GM19025 (cell line): ENCODE results near the gene OR5K2.

ENCODE experiments used
- ATAC-seq: cut with Tn5 transposase; IDR thresholded peaks from one replicate; pipeline ENCODE4 v1.9.1; 2021; ENCODE audit warnings: mild to moderate bottlenecking, low read depth, moderate library complexity; ENCODE audit not compliant: unreplicated experiment

Gene OR5K2

DNA sequence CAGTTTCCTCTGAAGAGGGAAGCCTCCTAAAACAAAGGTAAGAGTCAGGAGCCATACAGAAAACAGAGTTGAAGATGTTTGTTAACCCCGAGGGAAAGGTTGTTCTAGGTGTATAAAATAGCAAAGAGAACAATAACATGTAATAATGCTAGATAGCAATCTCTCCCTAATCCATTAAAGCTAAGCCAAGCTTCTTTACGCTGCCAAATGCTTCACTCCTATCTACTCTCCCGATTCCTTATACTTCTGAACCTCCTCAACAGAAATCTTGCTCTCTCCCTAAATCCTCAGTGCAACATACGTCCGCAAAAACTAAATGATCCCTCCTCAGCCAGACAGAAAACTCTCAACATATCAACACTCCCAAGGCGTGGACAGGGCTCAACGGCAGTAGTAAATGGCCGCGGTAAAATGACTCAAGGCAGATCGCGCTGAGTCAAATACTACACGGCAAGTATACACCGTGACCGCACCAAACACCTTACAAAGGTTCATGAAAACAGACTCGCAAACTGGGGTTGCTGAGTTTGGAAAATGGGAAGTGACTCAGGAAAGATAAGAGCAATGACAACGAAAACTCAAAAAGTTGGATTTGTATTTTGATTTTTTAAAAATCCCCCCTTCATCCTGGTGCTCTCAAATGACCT, 24.5 kb downstream of the OR5K2 start:
- ATAC-seq: peak; percentile 31

DNA sequence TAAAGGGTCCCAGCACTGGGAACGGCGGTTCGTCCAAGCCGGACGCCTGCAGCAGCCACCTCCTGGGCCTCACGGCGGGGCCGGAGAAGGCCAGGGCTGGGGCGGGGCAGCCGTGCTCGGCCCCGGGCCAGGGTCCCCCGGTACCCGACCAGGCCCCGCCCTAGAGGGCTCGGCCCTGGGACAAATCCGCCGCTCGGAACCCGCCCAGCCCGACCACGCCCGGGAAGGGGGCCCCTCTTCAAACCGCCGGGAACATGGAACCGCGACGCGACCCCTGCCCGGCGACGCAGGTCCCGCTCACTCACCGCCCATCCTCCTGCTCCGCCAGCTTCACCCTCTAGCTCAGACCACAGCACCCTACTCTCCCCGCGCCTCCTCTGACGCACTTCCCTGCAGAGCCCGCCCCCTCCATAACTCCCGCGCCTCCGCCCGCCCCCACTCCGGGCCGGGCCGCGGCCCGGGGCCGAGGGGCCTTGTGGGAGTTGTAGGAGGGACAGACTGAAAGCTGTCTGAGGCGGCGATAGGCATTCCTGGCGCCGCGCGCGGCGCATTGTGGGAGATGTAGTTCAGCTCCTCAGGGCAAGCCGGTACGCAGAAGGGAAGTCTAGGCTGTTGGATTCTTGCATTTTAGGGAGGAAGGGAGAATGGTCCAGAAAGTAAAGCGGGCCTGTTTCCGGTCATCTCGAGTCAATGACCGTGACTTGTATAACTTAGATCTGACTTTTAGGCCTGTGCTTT, 25.2 kb downstream of the OR5K2 start, which contains the start of gene CLDND1:
Gene CLDND1, minus strand, starts transcription at position 359 of the 738 bp plus-strand sequence. CDS start 1,478 bp downstream, outside the sequence.
- ATAC-seq: peak; percentile 82

DNA sequence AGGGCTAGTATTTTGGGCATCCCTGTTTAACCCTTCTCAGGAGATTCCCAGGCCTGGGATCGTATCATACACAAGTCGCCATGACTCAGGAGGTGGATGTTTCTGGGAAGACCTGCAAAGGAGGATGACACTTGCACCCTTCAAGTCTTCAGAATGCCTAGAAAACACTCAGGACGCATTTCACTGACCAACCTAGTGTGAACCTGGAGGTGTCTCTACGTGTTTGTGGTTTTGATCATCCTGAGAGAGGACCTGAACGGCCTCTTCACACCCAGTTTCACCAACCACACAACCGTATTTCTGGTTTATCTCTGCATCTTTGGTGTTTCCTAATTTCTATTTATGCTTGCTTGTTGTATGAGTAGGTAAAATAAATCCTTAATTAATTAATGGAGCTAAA, 28.0 kb downstream of the OR5K2 start:
- ATAC-seq: no peak

DNA sequence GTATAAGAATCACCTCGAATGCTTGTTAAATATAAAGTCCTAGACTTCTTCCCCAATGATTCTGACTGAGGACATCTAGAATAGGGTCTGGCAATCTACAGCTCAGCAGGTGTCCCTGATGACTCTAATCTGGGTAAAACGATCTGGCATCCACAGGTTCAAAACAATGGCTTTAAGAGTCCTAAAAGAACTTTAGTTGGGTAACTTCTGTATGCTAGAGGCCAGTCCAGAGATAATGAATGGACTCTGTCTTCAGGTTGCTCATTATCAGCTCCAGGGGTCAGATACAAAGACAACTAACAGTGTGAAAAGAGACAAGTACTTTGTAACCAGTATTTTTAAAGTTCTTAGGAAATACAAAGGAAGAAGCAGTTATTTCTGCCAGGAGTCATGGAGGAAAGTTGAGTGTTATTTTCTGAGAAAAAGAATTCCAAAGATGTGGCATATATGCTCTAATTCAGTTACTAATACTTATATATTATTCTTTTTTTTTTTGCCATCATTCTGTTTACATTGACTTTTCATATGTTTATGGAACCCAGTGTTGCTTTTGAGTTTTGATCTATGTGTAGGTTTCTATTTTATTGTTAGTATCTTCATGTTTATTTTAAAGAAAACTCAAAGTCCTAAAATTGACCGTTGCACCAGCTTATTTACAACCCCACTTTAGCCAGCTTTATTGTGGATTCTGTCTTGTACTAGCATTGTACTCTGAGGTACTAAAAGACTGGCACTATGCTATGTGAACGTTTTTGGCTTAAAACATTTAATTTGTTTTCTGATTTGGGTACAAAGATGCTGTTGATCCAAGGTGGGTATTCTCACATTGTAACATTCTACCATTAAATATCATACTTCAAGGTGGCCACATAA, 31.2 kb downstream of the OR5K2 start:
- no peak for ATAC-seq

DNA sequence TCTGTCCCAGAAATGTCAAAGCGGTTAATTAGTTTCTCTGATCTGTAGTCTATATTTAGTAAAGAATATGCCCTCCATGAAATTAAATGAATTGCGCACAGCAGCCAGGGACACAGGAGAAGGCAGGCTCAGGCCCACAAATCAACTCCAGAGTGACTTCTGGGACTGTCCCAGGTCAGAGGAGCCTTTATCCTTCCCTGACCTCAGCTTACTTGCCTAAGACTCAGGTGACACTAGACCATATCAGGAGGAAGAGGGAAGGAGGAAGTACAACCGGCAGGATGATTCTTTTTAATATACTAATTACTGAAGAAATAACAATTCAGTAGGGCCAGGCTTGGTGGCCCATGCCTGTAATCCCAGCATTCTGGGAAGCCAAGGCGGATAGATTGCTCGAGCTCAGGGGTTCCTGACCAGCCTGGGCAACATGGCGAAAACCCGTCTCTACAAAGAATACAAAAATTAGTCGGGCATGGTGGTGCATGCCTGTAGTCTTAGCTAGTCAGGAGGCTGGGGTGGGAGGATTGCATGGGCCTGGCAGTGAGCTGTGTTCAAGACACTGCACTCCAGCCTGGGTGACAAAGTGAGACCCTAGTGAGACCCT, 32.5 kb downstream of the OR5K2 start:
- ATAC-seq: no peak

DNA sequence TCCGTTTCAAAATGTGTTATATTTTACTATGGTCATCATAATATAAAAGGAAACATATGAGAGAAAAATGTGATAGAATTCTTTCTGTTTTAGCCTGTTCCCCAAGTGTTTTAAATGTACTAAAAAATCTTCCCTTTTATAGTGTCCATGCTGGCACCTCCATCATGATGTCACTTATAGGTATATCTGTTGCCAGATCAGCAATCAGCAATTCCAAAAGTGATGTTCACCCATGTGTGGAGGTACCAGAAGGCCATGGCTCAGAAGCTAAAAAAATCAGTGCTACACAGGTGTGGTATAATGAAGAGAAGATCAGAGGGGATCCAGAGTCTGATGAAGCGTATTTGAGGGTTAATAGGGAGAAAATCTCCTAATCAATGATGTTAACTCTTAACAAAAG, 33.2 kb downstream of the OR5K2 start:
- ATAC-seq: no peak

DNA sequence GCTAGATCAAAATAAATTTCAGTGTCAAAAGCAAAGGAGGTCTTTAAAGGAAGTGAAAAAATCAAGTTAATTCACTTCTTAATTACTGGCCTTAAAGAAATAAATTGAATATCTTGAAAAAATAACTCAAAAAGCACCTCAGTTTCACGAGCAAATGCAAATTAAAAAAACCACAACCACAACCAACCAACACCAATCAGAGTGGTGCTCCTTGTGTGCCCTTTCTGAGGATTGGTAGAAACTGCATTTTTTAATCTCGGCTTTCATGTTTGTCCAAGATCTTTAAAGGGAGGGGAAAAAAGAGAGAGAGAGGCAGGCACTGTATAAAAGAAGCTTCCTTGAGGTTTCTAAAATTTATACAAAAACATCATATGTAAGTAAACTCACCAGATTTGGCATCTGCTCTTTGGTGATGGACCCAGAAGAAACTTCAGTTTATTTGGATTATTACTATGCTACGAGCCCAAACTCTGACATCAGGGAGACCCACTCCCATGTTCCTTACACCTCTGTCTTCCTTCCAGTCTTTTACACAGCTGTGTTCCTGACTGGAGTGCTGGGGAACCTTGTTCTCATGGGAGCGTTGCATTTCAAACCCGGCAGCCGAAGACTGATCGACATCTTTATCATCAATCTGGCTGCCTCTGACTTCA, 34.3 kb downstream of the OR5K2 start, which contains the start of gene GPR15:
Gene GPR15, plus strand, starts transcription at position 357 of the 653 bp plus-strand sequence. Its CDS starts 56 bp downstream, at position 413.
- ATAC-seq: no peak

DNA sequence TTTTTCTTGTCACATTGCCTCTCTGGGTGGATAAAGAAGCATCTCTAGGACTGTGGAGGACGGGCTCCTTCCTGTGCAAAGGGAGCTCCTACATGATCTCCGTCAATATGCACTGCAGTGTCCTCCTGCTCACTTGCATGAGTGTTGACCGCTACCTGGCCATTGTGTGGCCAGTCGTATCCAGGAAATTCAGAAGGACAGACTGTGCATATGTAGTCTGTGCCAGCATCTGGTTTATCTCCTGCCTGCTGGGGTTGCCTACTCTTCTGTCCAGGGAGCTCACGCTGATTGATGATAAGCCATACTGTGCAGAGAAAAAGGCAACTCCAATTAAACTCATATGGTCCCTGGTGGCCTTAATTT, 34.8 kb downstream of the OR5K2 start:
- no peak for ATAC-seq

DNA sequence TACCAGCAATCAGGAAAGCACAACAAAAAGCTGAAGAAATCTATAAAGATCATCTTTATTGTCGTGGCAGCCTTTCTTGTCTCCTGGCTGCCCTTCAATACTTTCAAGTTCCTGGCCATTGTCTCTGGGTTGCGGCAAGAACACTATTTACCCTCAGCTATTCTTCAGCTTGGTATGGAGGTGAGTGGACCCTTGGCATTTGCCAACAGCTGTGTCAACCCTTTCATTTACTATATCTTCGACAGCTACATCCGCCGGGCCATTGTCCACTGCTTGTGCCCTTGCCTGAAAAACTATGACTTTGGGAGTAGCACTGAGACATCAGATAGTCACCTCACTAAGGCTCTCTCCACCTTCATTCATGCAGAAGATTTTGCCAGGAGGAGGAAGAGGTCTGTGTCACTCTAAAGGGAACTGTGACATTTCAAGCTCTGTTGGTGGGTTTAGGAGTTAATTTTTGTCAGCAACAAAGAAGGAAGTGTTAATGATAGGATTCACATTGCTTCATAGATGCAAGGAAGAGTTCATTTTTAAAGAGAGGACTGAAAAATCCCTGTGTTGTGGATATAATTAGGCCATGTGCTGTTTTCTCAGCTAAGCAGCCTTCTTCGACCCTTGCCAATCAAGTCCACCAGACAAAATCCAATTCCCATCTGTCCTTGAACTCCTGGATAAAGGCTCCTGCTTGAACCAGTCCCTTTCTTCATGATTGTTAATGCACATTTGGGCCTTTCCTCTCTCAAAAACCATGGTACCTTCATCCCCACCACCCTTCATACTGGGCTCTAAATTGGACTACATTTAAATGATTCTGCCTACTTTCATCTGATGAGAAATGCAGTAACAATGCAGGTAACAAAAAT, 35.5 kb downstream of the OR5K2 start:
- no peak for ATAC-seq

DNA sequence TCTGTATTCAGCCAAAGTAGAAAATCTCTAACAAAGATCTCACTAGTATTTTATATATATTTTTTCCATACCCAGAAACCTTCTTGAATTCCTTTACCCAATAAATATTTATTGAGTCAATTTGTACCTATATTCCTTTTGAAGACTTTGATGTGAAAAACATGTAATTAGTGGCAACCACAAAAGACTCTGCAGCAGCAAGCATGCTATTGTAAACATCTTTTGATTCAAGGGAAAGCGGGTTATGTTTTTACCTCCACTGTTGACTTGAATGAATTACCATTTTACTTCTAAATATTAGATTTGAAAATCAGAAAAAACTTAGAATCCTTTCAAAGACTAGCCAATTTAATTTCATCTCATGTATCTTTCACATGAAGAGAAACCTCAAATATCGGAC, 36.7 kb downstream of the OR5K2 start:
- ATAC-seq: no peak

DNA sequence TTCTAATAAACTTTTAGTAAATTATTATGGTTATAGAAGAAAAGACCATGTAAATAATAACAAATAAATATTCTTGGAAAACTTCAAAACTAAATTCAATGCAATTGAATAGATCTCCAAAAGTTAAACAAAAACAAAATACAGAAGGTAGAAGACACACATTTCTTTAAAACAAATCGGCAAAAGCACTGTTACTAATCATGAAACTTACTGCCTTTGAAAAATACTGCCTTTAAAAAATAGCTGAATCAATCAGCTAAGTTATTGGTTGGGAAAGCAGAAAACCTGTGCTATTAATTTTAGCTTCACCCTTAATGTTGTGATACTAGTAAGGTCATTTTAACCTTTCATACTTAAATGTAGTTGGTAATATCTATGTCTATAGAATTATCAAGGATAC, 37.3 kb downstream of the OR5K2 start:
- ATAC-seq: no peak

DNA sequence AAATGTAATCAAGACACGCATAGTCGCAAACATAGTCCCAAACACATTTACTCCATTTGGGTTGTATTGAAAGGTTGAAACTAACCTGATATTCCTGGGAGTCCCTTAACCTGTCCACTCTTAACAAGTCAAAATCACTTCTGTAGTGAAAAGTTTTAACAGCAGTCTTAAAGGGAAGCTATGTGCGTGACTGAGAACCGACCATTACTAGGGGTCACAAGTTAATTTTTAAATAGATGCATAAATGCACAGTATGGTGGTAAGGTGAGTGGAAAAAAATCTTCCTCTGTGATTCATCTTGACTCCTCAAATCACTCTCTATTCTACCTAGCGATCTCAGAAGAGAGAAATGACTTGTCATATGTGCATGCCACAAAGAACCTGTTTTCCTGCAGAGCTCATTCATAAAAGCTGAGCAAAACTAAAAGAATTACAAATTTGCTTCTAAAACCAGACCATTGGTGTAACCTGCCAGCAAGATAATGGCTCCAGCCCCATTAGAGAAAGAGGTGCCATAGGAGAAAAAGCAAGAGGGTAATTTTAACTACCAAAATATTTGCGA, 39.1 kb downstream of the OR5K2 start:
- ATAC-seq: peak; percentile 66

DNA sequence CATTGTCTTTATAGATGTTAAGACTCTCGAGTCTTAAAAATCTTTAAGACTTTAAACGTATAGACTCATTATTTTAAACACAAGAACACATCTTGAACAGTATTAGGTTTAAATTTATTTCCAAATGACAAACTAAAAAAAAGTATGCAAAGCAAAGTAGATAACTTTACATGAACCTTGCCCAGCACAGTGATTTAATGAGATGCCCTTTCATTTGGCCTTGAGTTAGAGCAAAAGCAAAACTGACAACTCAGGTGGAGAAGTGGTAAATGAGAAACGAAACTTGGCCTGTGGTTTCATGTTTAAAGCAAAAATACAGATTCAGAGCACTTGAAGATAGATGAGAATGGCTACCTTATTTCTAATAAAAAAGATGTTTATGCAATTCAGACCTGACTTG, 42.9 kb downstream of the OR5K2 start:
- ATAC-seq: peak; percentile 38

DNA sequence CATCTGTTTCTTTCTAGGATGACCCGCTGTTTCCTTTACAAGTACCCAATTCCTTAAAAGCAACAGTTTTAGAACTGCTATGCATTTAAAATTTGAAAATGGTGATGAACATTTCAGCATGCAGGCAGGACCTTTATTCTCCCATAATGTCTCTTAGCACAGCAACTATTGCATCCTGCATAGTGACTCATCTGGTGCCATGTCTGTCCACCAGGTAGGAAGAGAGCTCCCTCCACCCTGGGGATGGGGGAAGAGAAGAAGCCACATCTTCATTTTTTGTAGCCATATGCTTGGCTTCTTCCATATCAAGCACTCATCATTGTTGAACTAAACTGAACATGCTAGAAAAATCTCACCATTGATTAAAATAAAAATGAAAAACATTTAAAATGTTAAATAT, 44.2 kb downstream of the OR5K2 start:
- ATAC-seq: no peak

DNA sequence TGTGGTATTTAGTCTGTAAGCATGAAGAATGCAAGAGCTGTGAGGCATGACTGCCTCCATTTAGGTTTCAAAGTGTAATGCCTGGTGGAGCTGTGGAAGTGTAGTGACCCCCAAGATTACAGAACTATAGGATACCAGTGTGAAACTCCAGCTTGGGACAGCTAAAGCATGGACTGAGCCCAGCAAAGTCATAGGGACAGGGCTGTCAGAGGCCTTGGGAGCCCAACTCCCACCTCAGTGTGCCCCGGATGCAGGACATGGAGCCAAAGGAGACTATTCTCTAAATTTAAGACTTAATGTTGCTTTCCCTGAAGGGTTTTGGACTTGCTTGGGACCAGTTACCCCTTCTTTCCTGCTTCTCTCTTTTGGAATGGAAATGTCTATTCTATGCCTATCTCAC, 45.1 kb downstream of the OR5K2 start:
- ATAC-seq: no peak

DNA sequence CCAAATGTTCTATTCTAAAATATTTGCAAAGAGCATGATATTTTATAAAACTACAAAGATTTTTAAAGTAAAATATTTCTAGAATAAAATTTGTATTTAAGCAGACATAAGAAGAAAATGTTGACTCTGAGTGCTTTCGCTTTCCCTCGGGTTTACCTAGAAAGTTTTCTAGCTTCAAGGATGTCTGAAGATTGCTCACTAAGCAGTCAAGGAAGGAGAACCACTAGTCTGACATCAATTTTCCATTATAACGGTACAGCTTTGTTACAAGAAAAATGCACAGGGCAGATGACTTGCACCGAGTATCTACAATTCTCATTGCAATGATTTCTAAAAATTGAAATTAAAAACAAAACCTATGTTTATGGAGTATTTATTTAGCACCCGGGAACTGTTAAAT, 48.5 kb downstream of the OR5K2 start:
- ATAC-seq: peak; percentile 39
